Measurements from ENCODE around the gene MYH11. TPM values are rescaled to one million over a fixed set of nuclear protein-coding genes. Genes with fewer than 3 reads are reported as not detected.

MYH11 gene
- total and polyA plus RNA-seq, 2 of the 13 experiments (the other 11 are each of a cell fraction or from before 2014, with no cell fraction given): not detected

GRCh38 chr16:15690296-15690695 is 166.5 kb downstream of the MYH11 start:
- in situ Hi-C loops (cut with HindIII; ENCODE audit: extremely low pct_ligation_motif_present, low pct_unique_long_range_greater_than_20kb): no loop called here
- H3K36me3 ChIP-seq (replicated peaks in 1 of 2; ENCODE audit: control insufficient read depth in 1 of 2, insufficient read depth in 2 of 2, low read length in 2 of 2): peaks cover 68 to 89% of the 10 kb centered on the region in 2 experiments
- no peak overlapping the region for H3K27ac ChIP-seq (ENCODE audit: extremely low read length, insufficient read depth, low read length)
- H4K20me1 ChIP-seq (ENCODE audit: insufficient read depth, low read length): no peaks in the 10 kb centered on the region
- no peak overlapping the region for H3K9ac ChIP-seq (ENCODE audit: insufficient read depth, low read depth, low read length)
- no peaks in the 10 kb centered on the region for H3K27me3 ChIP-seq (ENCODE audit: control insufficient read depth in 1 of 2, insufficient read depth in 2 of 2, low read length in 2 of 2)
- POLR2A ChIA-PET: no interaction called here
- H3K4me2 ChIP-seq (ENCODE audit: low read depth, low read length): no peak overlapping the region
- TF ChIP-seq MYC (CRISPR knock-in tag; IDR thresholded peaks at IDR 0.05; ENCODE audit: borderline replicate concordance) (no peak), ZNF891 (CRISPR knock-in tag; IDR thresholded peaks at IDR 0.05) (no peak), HNF4A (CRISPR knock-in tag; IDR thresholded peaks at IDR 0.05) (no peak), SP140L (CRISPR knock-in tag; IDR thresholded peaks at IDR 0.05; ENCODE audit: borderline replicate concordance) (no peak), TEAD2 (CRISPR knock-in tag; IDR thresholded peaks at IDR 0.05) (no peak), RNF219 (CRISPR knock-in tag; IDR thresholded peaks at IDR 0.05) (no peak), BORCS8-MEF2B (CRISPR knock-in tag; IDR thresholded peaks at IDR 0.05) (no peak), RFXAP (CRISPR knock-in tag; IDR thresholded peaks at IDR 0.05; ENCODE audit: borderline replicate concordance) (no peak), ZNF264 (CRISPR knock-in tag; IDR thresholded peaks at IDR 0.05) (no peak)
- TF ChIP-seq, protein P1, sequence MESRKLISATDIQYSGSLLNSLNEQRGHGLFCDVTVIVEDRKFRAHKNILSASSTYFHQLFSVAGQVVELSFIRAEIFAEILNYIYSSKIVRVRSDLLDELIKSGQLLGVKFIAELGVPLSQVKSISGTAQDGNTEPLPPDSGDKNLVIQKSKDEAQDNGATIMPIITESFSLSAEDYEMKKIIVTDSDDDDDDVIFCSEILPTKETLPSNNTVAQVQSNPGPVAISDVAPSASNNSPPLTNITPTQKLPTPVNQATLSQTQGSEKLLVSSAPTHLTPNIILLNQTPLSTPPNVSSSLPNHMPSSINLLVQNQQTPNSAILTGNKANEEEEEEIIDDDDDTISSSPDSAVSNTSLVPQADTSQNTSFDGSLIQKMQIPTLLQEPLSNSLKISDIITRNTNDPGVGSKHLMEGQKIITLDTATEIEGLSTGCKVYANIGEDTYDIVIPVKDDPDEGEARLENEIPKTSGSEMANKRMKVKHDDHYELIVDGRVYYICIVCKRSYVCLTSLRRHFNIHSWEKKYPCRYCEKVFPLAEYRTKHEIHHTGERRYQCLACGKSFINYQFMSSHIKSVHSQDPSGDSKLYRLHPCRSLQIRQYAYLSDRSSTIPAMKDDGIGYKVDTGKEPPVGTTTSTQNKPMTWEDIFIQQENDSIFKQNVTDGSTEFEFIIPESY (CRISPR knock-in tag; IDR thresholded peaks at IDR 0.05): no peak
- intact Hi-C loops (cut with micrococcal nuclease; ENCODE audit: unreplicated experiment): no loop called here
- no peak for FAIRE-seq
- 98% methylated on average over 3 of the region's 3 CpGs for WGBS (ENCODE audit: low lambda C conversion rate)
- no peak for ATAC-seq
- no peaks in the 10 kb centered on the region for H3K79me2 ChIP-seq (ENCODE audit: insufficient read depth, low read length)
- no peak for DNase-seq (ENCODE audit: low spot score)
- H2AFZ ChIP-seq (ENCODE audit: low read length): no peak overlapping the region
- no TSS peak for BruUV-seq (replicated peaks)
- no peaks in the 10 kb centered on the region for H3K9me3 ChIP-seq (ENCODE audit: low read length)
- CTCF ChIA-PET (ENCODE audit: low intra/inter-chr PET ratio, low total read pairs): no interaction called here
- no peaks in the 10 kb centered on the region for H3K4me1 ChIP-seq (ENCODE audit: insufficient read depth, low read length)
- H3K4me3 ChIP-seq (replicated peaks in 1 of 3; ENCODE audit: insufficient read depth in 1 of 3, low read depth in 2 of 3, low read length in 3 of 3): no peak overlapping the region

Measured in HepG2 (cell line).